Breast epithelium (tissue), 4 donors: ENCODE measurements around the gene PTPRN2. TPM values are rescaled to one million over a fixed set of nuclear protein-coding genes. Genes with fewer than 3 reads are reported as not detected.

ENCODE experiments used
- DNase-seq, 2 donors: peaks; one replicate each; pipeline ENCODE4 v3.0.0-alpha.2; 2019; ENCODE audit warnings: low spot score in 2 of 2
- H3K27ac ChIP-seq, 2 donors: fragments of 200-600 bp; sonication (generic) in 1 of 2; one replicate each; pipeline ENCODE4 v1.5.1; 2016 to 2019; ENCODE audit warnings: mild to moderate bottlenecking in 1 of 2
- H3K27me3 ChIP-seq, 2 donors: fragments of 200-600 bp; sonication (generic) in 1 of 2; one replicate each; pipeline versions ENCODE4 v1.5.1 to v1.6.0; 2017 to 2019; ENCODE audit warnings: control low read depth in 1 of 2, mild to moderate bottlenecking in 1 of 2
- H3K36me3 ChIP-seq: fragments of 200-600 bp; one replicate; pipeline ENCODE4 v1.5.1; 2019
- H3K4me1 ChIP-seq, 2 donors: fragments of 200-600 bp; sonication (generic); one replicate each; pipeline ENCODE4 v1.5.1; 2016 to 2019; ENCODE audit warnings: control low read depth in 1 of 2
- H3K4me3 ChIP-seq, 3 donors: fragments of 200-600 bp; sonication (generic); 1 replicate in 2 of 3; 2 replicates in 1 of 3; pipeline ENCODE4 v1.5.1; 2016 to 2019; ENCODE audit warnings: mild to moderate bottlenecking in 3 of 3, moderate library complexity in 2 of 3
- H3K9me3 ChIP-seq, 2 donors: fragments of 200-600 bp; sonication (generic) in 1 of 2; one replicate each; pipeline ENCODE4 v1.5.1; 2016 to 2019; ENCODE audit warnings: control low read depth in 1 of 2
- CTCF ChIP-seq, 3 donors: fragments of 450-650 bp; IDR thresholded peaks; one replicate each; pipeline ENCODE4 v1.5.1; 2016 to 2017; ENCODE audit warnings: antibody characterized with exemption in 3 of 3, mild to moderate bottlenecking in 3 of 3, moderate library complexity in 3 of 3
- POLR2A ChIP-seq: fragments of 450-650 bp; IDR thresholded peaks from one replicate; pipeline ENCODE4 v1.6.1; 2016; ENCODE audit warnings: antibody characterized with exemption, mild to moderate bottlenecking, moderate library complexity
- POLR2AphosphoS5 ChIP-seq, 3 donors: sonication (generic); formaldehyde crosslinking; IDR thresholded peaks; one replicate each; pipeline ENCODE4 v1.6.1; 2017; ENCODE audit warnings: antibody characterized with exemption in 3 of 3
- intact Hi-C: fragments of 100-400 bp; cut with DNase I; formaldehyde crosslinking; loops from one replicate; pipeline ENCODE4 v1.15.1; 2023; ENCODE audit warnings: low total_unique reads
- total RNA-seq, 3 donors: library from RNA; depleted of rRNA; stranded (reverse); fragments of >200 nt; gene quantifications; one replicate each; pipeline ENCODE4 v1.1.0, GENCODE V29; 2016

PTPRN2 gene
- total RNA-seq, 3 donors from 2014 or later = 1.6 to 2.2 (median 2.2) TPM

GRCh38 chr7:158572000-158572828 is 15.4 kb downstream of the PTPRN2 start:
- Histone ChIP-seq H3K36me3 (no peaks in the 10 kb centered on the region), H3K27me3 (peaks cover 0 to 37% of the 10 kb centered on the region in 2 donors), H3K4me3 (no peak overlapping the region), H3K9me3 (no peaks in the 10 kb centered on the region), H3K27ac (no peak overlapping the region), H3K4me1 (no peaks in the 10 kb centered on the region)
- TF ChIP-seq POLR2AphosphoS5 (IDR thresholded peaks at IDR 0.05) (no peak), POLR2A (no peak), CTCF (IDR thresholded peaks at IDR 0.05) (no peak)
- no peak for DNase-seq
- intact Hi-C loops = no loop called here

GRCh38 chr7:158570449-158571170 is 17.0 kb downstream of the PTPRN2 start:
- intact Hi-C loops = no loop called here
- Histone ChIP-seq H3K4me1 (no peaks in the 10 kb centered on the region), H3K36me3 (no peaks in the 10 kb centered on the region), H3K27ac (no peak overlapping the region), H3K4me3 (no peak overlapping the region), H3K9me3 (no peaks in the 10 kb centered on the region), H3K27me3 (peaks cover 0 to 43% of the 10 kb centered on the region in 2 donors)
- no peak for DNase-seq
- no peak for TF ChIP-seq CTCF (IDR thresholded peaks at IDR 0.05)
- TF ChIP-seq POLR2A = no peak
- TF ChIP-seq POLR2AphosphoS5 (IDR thresholded peaks at IDR 0.05) = no peak

- intact Hi-C loops = no loop called here
- TF ChIP-seq POLR2A (no peak), POLR2AphosphoS5 (IDR thresholded peaks at IDR 0.05) (no peak)
- no peaks in the 10 kb centered on the region for H3K9me3 ChIP-seq
- H3K27me3 ChIP-seq = peaks cover 0 to 47% of the 10 kb centered on the region in 2 donors
- DNase-seq = no peak
- no peaks in the 10 kb centered on the region for H3K36me3 ChIP-seq
- no peaks in the 10 kb centered on the region for H3K4me1 ChIP-seq
- no peak overlapping the region for H3K27ac ChIP-seq
- no peak overlapping the region for H3K4me3 ChIP-seq
Observed at GRCh38 chr7:158569858-158570323, 17.7 kb downstream of the PTPRN2 start.

- Histone ChIP-seq H3K4me3 (no peak overlapping the region), H3K27me3 (peaks cover 0 to 51% of the 10 kb centered on the region in 2 donors), H3K4me1 (no peaks in the 10 kb centered on the region), H3K9me3 (no peaks in the 10 kb centered on the region), H3K27ac (no peak overlapping the region), H3K36me3 (no peaks in the 10 kb centered on the region)
- intact Hi-C loops = no loop called here
- DNase-seq = no peak
- TF ChIP-seq POLR2A (no peak), POLR2AphosphoS5 (IDR thresholded peaks at IDR 0.05) (no peak), CTCF (IDR thresholded peaks at IDR 0.05) (no peak)
Observed at GRCh38 chr7:158568974-158569857, 18.4 kb downstream of the PTPRN2 start.

GRCh38 chr7:158567153-158567603 is 20.4 kb downstream of the PTPRN2 start:
- Histone ChIP-seq H3K27ac (no peak overlapping the region), H3K4me3 (no peak overlapping the region), H3K36me3 (no peaks in the 10 kb centered on the region), H3K9me3 (no peaks in the 10 kb centered on the region), H3K27me3 (peaks cover 0 to 52% of the 10 kb centered on the region in 2 donors), H3K4me1 (no peaks in the 10 kb centered on the region)
- intact Hi-C loops = no loop called here
- TF ChIP-seq POLR2A = no peak
- no peak for TF ChIP-seq POLR2AphosphoS5 (IDR thresholded peaks at IDR 0.05)
- TF ChIP-seq CTCF (IDR thresholded peaks at IDR 0.05) = no peak
- no peak for DNase-seq
